Neuronal stem cell (in vitro differentiated cells): ENCODE measurements around the gene RASA2.
A peak's percentile ranks its signal among the peaks of the same experiment; 100 is the strongest.

Experiments
- DNase-seq: peaks from one replicate; pipeline ENCODE4 v3.0.0-alpha.2; 2013; ENCODE audit warnings: low spot score
- H2AFZ ChIP-seq: one replicate; pipeline ENCODE4 v1.6.1; 2013; ENCODE audit warnings: mild to moderate bottlenecking, low read length, inconsistent platforms
- H2AK5ac ChIP-seq: 2 replicates; pipeline ENCODE4 v1.6.1; 2013; ENCODE audit warnings: low read depth, mild to moderate bottlenecking, inconsistent platforms, low read length, moderate library complexity, mixed read lengths
- H2BK120ac ChIP-seq: 2 replicates; pipeline ENCODE4 v1.6.1; 2013; ENCODE audit warnings: low read depth, mild to moderate bottlenecking, inconsistent platforms, low read length, moderate library complexity, mixed read lengths
- H2BK12ac ChIP-seq: one replicate; pipeline ENCODE4 v1.6.1; 2013; ENCODE audit warnings: low read length, inconsistent platforms
- H2BK15ac ChIP-seq: 2 replicates; pipeline ENCODE4 v1.6.1; 2013; ENCODE audit warnings: mild to moderate bottlenecking, low read length, inconsistent platforms, mixed read lengths
- H2BK5ac ChIP-seq: one replicate; pipeline ENCODE4 v1.6.1; 2013; ENCODE audit warnings: inconsistent platforms, mild to moderate bottlenecking, low read length, moderate library complexity
- H3K14ac ChIP-seq: one replicate; pipeline ENCODE4 v1.6.1; 2013; ENCODE audit warnings: low read length, inconsistent platforms
- H3K18ac ChIP-seq: 2 replicates; pipeline ENCODE4 v1.6.1; 2013; ENCODE audit warnings: low read length, inconsistent platforms
- H3K23ac ChIP-seq: 2 replicates; pipeline ENCODE4 v1.6.1; 2013; ENCODE audit warnings: low read depth, mild to moderate bottlenecking, mixed read lengths, low read length, inconsistent platforms; ENCODE audit not compliant: poor library complexity
- H3K27ac ChIP-seq: replicated peaks from 3 replicates; pipeline ENCODE4 v1.5.1; 2013; ENCODE audit warnings: low read length, inconsistent platforms
- H3K27me3 ChIP-seq, 3 experiments: 2 replicates each; pipeline ENCODE4 v1.6.1; 2013; ENCODE audit warnings: low read length in 3 of 3, mild to moderate bottlenecking in 2 of 3, inconsistent platforms in 1 of 3, low read depth in 1 of 3, mixed read lengths in 1 of 3, moderate library complexity in 1 of 3; ENCODE audit not compliant: control insufficient read depth in 3 of 3, insufficient read depth in 3 of 3
- H3K36me3 ChIP-seq, 2 donors: replicated peaks in 1 of 2; 2 replicates each; pipeline ENCODE4 v1.6.1; 2013; ENCODE audit warnings: low read length in 2 of 2; ENCODE audit not compliant: control insufficient read depth in 2 of 2, insufficient read depth in 2 of 2
- H3K4ac ChIP-seq: 2 replicates; pipeline ENCODE4 v1.6.1; 2013; ENCODE audit warnings: inconsistent platforms, mild to moderate bottlenecking, low read length, moderate library complexity
- H3K4me1 ChIP-seq, 2 donors: 1 replicate in 1 of 2; 2 replicates in 1 of 2; pipeline ENCODE4 v1.6.1; 2013; ENCODE audit warnings: low read length in 2 of 2, low read depth in 1 of 2; ENCODE audit not compliant: control insufficient read depth in 2 of 2, insufficient read depth in 1 of 2
- H3K4me2 ChIP-seq: one replicate; pipeline ENCODE4 v1.6.1; 2013; ENCODE audit warnings: mild to moderate bottlenecking, low read length, inconsistent platforms; ENCODE audit not compliant: insufficient read depth, poor library complexity, severe bottlenecking
- H3K4me3 ChIP-seq, 2 donors: 2 replicates each; pipeline ENCODE4 v1.5.1; 2013; ENCODE audit warnings: low read length in 2 of 2, mild to moderate bottlenecking in 2 of 2, inconsistent platforms in 1 of 2, moderate library complexity in 1 of 2
- H3K79me1 ChIP-seq: one replicate; pipeline ENCODE4 v1.6.1; 2013; ENCODE audit warnings: low read depth, mild to moderate bottlenecking, inconsistent platforms, low read length, moderate library complexity
- H3K9ac ChIP-seq: one replicate; pipeline ENCODE4 v1.6.1; 2013; ENCODE audit warnings: mild to moderate bottlenecking, low read depth, low read length, inconsistent platforms; ENCODE audit not compliant: poor library complexity
- H3K9me3 ChIP-seq, 2 donors: replicated peaks in 1 of 2; 2 replicates each; pipeline versions ENCODE3 to v1.6.1; 2013; ENCODE audit warnings: low read length in 2 of 2, mild to moderate bottlenecking in 2 of 2, inconsistent platforms in 1 of 2, low read depth in 1 of 2, mixed read lengths in 1 of 2, moderate library complexity in 1 of 2; ENCODE audit not compliant: control insufficient read depth in 2 of 2, insufficient read depth in 1 of 2
- H4K8ac ChIP-seq: one replicate; pipeline ENCODE4 v1.6.1; 2013; ENCODE audit warnings: low read depth, mild to moderate bottlenecking, inconsistent platforms, low read length, moderate library complexity
- H4K91ac ChIP-seq: one replicate; pipeline ENCODE4 v1.6.1; 2013; ENCODE audit warnings: low read length, low read depth, mild to moderate bottlenecking, inconsistent platforms; ENCODE audit not compliant: poor library complexity
- WGBS, 2 donors: extraction: QIAGEN DNeasy Blood & Tissue Kit; methylation state at CpG; one replicate each; pipeline ENCODE4 v1.1.7; 2013; ENCODE audit warnings: missing lambda C conversion rate in 2 of 2, mixed read lengths in 1 of 2; ENCODE audit not compliant: insufficient read length in 2 of 2, insufficient replicate concordance in 1 of 2; ENCODE audit errors: extremely low coverage in 2 of 2; 5-methylcytosine and 5-hydroxymethylcytosine counted together

Gene RASA2

DNA sequence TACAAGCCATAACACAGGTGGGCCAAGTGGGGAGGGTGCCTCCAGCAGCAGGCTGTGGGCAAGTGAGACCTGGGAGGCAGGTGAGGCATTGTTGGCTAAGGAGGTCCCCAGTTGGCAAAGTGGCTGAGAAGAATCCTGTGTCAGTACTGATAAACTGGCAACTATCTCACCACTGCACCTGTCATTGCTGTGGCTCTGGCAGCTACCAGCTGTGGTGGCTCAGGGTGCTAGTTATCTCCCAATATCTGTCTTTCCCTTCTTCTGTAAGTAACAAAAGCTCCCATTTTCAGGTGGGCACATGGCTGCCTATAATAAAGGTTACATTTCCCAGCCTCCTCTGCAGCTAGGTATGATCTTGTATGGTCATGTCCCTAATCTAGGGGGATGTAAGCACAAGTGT is 170.7 kb downstream of the RASA2 start:
- no peak overlapping the region for H4K8ac ChIP-seq
- H4K91ac ChIP-seq: no peak overlapping the region
- no peak overlapping the region for H3K14ac ChIP-seq
- H2BK5ac ChIP-seq: no peak overlapping the region
- no peak for DNase-seq
- H3K18ac ChIP-seq: no peak overlapping the region
- H3K4me2 ChIP-seq: no peak overlapping the region
- no peaks in the 10 kb centered on the region for H3K79me1 ChIP-seq
- H3K4me1 ChIP-seq: no peaks in the 10 kb centered on the region
- no peak overlapping the region for H3K4ac ChIP-seq
- H2AFZ ChIP-seq: no peak overlapping the region
- no peak overlapping the region for H2BK120ac ChIP-seq
- peaks cover 2 to 54% (median 37%) of the 10 kb centered on the region in 3 experiments for H3K27me3 ChIP-seq
- H3K9me3 ChIP-seq: peaks cover 0 to 14% of the 10 kb centered on the region in 2 donors
- H3K23ac ChIP-seq: no peak overlapping the region
- no peak overlapping the region for H2BK15ac ChIP-seq
- no peak overlapping the region for H3K9ac ChIP-seq
- no peak overlapping the region for H2BK12ac ChIP-seq
- no peak overlapping the region for H3K4me3 ChIP-seq
- no peak overlapping the region for H2AK5ac ChIP-seq
- H3K36me3 ChIP-seq: no peaks in the 10 kb centered on the region
- no peak overlapping the region for H3K27ac ChIP-seq

DNA sequence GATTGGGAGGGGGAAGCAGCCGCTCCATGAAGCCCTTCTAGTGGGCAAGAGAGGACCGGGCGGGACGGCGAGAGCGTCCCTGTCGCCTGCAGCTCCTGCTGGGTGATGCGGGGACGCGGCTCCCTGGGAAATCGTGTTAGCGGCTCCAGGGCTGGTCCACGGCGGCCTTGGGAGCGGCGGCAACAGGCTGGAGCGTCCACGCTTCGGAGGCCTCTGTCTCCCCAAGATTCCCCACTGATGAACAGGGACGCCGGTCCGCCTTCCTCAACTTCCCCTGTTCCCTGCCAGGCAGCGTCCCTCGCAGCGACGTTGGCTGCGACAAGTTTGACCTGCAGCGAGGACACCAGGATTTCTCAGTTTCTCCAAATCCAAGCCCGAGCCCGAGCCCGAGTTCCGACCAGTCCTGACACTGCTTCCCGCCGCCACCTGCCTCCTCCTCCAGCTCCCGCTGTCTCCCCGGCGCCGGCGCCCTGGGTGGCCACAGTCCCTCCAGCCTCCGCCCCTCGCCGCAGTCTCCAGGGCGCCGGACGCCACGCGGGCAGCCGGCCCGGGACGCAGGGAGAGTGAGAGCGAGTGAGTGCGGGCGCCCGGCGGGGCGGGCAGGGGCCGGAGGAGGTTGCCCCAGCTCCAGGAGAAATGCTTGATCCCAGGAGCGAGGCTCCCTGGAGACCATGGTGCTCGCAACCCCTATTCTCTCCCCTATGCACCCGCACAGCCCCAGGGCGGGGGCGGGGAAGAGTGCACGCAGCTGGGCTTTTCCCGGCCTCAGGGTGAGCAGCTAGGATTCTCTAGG is 173.2 kb downstream of the RASA2 start:
- no peaks in the 10 kb centered on the region for H3K36me3 ChIP-seq
- H2BK12ac ChIP-seq: no peak overlapping the region
- peak overlapping the region; percentile 92 for H3K9ac ChIP-seq
- H4K91ac ChIP-seq: no peak overlapping the region
- peak overlapping the region; percentile 51 for H2AK5ac ChIP-seq
- H3K27ac ChIP-seq: no peak overlapping the region
- H3K14ac ChIP-seq: no peak overlapping the region
- WGBS, 2 donors: no CpG with 5 or more reads among the region's 64 CpGs
- no peak overlapping the region for H2BK5ac ChIP-seq
- H3K9me3 ChIP-seq: peaks cover 0 to 14% of the 10 kb centered on the region in 2 donors
- H3K79me1 ChIP-seq: no peaks in the 10 kb centered on the region
- peak; percentile 47 for DNase-seq
- H2AFZ ChIP-seq: peak overlapping the region; percentile 86
- H3K27me3 ChIP-seq: peaks cover 2 to 66% (median 37%) of the 10 kb centered on the region in 3 experiments
- peak overlapping the region; percentile 46 to 83 for H3K4me3 ChIP-seq
- H3K4ac ChIP-seq: no peak overlapping the region
- peak overlapping the region; percentile 63 for H2BK15ac ChIP-seq
- H2BK120ac ChIP-seq: peak overlapping the region; percentile 43
- H4K8ac ChIP-seq: no peak overlapping the region
- H3K18ac ChIP-seq: peak overlapping the region; percentile 89
- H3K4me2 ChIP-seq: peak overlapping the region; percentile 94
- H3K4me1 ChIP-seq: peaks cover 0 to 4% of the 10 kb centered on the region in 2 donors
- peak overlapping the region; percentile 90 for H3K23ac ChIP-seq

DNA sequence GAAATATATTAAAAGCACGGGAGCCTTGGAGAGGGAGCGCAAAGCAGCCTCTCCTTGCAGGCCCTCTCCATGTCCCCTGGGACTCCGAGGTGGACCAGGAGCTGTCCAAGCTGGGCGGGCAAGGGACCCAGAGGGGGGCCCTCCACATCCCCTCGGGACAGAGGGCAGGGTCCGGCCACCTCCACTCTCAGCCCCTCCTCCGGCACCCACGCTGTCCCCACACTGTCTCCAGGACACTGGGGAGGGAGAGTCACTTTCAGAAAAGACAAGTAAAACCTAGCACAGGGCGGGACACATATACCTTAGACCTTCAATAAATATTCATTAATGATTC is 173.8 kb downstream of the RASA2 start:
- no peak overlapping the region for H3K4ac ChIP-seq
- no peak overlapping the region for H2BK5ac ChIP-seq
- H2AK5ac ChIP-seq: peak overlapping the region; percentile 51
- DNase-seq: no peak
- H3K4me1 ChIP-seq: peaks cover 0 to 4% of the 10 kb centered on the region in 2 donors
- no peak overlapping the region for H2BK12ac ChIP-seq
- H3K36me3 ChIP-seq: no peaks in the 10 kb centered on the region
- no CpG with 5 or more reads among the region's 9 CpGs for WGBS, 2 donors
- H3K23ac ChIP-seq: peak overlapping the region; percentile 90
- H3K9me3 ChIP-seq: peaks cover 0 to 14% of the 10 kb centered on the region in 2 donors
- no peak overlapping the region for H4K8ac ChIP-seq
- no peak overlapping the region for H3K27ac ChIP-seq
- H3K4me3 ChIP-seq: peak overlapping the region in 1 of 2 donors; percentile 46
- no peak overlapping the region for H3K14ac ChIP-seq
- H2BK120ac ChIP-seq: peak overlapping the region; percentile 43
- peak overlapping the region; percentile 71 for H3K18ac ChIP-seq
- no peak overlapping the region for H3K9ac ChIP-seq
- no peak overlapping the region for H2BK15ac ChIP-seq
- H4K91ac ChIP-seq: no peak overlapping the region
- peak overlapping the region; percentile 94 for H3K4me2 ChIP-seq
- H3K79me1 ChIP-seq: no peaks in the 10 kb centered on the region
- peak overlapping the region; percentile 86 for H2AFZ ChIP-seq
- peaks cover 2 to 66% (median 37%) of the 10 kb centered on the region in 3 experiments for H3K27me3 ChIP-seq

DNA sequence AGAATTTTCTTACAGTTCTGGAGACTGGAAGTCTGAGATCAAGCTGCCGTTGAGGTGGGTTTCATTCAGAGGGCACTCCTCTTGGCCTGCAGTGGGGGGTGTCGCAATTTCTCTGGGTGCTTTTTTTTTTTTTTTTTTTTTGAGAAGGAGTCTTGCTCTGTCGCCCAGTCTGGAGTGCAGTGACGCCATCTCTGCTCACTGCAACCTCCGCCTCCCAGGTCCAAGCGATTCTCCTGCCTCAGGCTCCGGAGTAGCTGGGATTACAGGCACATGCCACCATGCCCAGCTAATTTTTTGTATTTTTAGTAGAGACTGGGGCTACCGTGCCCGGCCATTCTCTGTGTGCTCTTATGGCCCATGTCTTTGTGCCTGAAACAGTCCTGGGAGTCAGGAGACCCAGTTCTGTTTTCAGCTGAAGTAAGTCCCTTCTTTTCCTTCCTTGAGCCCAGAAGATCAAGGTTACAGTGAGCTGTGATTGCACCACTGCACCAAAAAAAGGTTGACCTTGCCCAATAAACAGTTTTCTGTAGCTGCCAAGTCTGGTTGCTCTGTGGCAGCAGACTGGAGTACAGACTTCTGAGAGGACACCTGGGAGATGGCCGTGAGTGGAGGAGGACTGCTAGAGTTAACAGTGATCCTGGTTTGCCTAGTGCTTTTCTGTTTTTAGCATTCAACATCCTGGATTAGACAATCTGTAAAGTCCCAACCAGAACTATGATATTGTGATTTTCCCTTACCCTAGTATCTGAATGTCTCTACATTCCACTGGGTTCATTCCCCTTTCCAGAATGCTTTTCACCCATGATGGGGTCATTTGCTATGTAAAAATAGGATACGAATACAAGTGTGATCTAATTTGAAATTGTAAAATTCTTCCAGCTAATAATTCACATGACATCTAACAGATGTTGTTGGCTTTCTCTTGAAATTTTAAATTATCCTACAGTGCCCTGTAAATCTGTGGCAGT is 174.7 kb downstream of the RASA2 start:
- Histone ChIP-seq H3K9ac (no peak overlapping the region), H3K4me3 (no peak overlapping the region), H3K27me3 (peaks cover 2 to 66% (median 37%) of the 10 kb centered on the region in 3 experiments)

More for the DNA sequence above, 174.7 kb downstream of the RASA2 start:
- Histone ChIP-seq H2BK5ac (no peak overlapping the region), H3K36me3 (no peaks in the 10 kb centered on the region), H3K14ac (no peak overlapping the region), H2AFZ (no peak overlapping the region), H3K4me2 (no peak overlapping the region), H3K27ac (no peak overlapping the region), H2BK15ac (no peak overlapping the region), H2AK5ac (no peak overlapping the region), H3K18ac (no peak overlapping the region), H3K9me3 (peaks cover 0 to 14% of the 10 kb centered on the region in 2 donors), H4K91ac (no peak overlapping the region), H2BK12ac (no peak overlapping the region), H3K23ac (no peak overlapping the region), H3K4me1 (peaks cover 0 to 4% of the 10 kb centered on the region in 2 donors), H3K79me1 (no peaks in the 10 kb centered on the region), H3K4ac (no peak overlapping the region), H4K8ac (no peak overlapping the region), H2BK120ac (no peak overlapping the region)
- no peak for DNase-seq
- WGBS, 2 donors: no CpG with 5 or more reads among the region's 11 CpGs
